Body of pancreas (tissue), 4 donors: Measurements from ENCODE around the gene BTBD18.
A peak's percentile ranks its signal among the peaks of the same experiment; 100 is the strongest.

Experiments
- CTCF ChIP-seq, 7 experiments: fragments of 450-650 bp in 4 of 7; fragments of 200-600 bp in 3 of 7; sonication (generic) in 3 of 7; IDR thresholded peaks; one replicate each; pipeline ENCODE4 v1.5.1; 2016 to 2019; ENCODE audit warnings: antibody characterized with exemption in 7 of 7
- POLR2A ChIP-seq, 3 donors: fragments of 450-650 bp; IDR thresholded peaks; one replicate each; pipeline ENCODE4 v1.6.1; 2016; ENCODE audit warnings: antibody characterized with exemption in 3 of 3, mild to moderate bottlenecking in 2 of 3

GRCh38 chr11:57798905-57799559, 47.4 kb upstream of the BTBD18 start:
- no peak for TF ChIP-seq CTCF (IDR thresholded peaks at IDR 0.05)
- TF ChIP-seq POLR2A (IDR thresholded peaks at IDR 0.05) = peak in 2 of 3 donors; percentile 41 to 49
